HG03280 (cell line): ENCODE results near the gene CELSR1.

Experiments used
- ATAC-seq: cut with Tn5 transposase; IDR thresholded peaks from one replicate; pipeline ENCODE4 v1.9.1; 2021; ENCODE audit warnings: mild to moderate bottlenecking, moderate library complexity; ENCODE audit not compliant: unreplicated experiment

Gene CELSR1

DNA sequence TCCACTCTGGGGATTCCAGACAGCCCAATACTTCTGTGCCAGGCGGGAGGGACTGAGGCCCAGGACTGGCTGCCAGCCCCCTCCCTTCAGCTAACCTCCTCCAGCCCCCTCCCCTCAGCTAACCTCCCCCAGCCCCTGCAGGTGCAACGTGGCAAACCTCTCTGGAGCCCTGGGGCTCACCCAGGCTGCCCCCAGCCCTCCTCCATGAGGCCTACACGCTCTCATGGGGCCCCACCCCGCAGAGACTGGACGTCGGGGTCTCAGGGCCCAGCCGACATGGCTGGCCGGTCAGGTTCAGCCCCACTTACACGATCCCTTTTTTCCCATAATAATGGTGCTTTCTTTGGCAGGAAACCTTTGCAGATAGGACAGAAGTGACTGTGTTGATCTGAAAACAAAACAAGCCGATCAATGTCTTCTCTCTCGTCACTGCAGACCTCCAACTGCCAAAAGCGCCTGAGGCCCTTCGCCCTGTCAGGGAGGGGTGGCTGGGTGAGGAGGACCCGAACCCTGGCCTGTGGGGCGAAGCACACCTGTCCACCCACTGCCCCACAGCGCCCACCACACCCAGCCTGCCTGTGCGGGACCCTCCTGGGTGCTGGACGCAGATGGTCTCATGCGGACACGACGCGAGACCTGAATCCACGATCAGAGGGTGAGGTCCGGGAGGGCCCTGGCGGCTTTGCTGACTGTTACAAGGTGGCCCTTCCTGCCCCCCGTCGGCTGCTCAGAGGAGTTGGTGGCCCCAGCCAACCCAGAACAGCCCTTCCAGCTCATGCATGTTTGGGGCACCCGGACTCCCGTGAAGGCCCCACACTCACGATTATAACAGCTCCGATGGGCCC, 168.3 kb downstream of the CELSR1 start:
- ATAC-seq: no peak

DNA sequence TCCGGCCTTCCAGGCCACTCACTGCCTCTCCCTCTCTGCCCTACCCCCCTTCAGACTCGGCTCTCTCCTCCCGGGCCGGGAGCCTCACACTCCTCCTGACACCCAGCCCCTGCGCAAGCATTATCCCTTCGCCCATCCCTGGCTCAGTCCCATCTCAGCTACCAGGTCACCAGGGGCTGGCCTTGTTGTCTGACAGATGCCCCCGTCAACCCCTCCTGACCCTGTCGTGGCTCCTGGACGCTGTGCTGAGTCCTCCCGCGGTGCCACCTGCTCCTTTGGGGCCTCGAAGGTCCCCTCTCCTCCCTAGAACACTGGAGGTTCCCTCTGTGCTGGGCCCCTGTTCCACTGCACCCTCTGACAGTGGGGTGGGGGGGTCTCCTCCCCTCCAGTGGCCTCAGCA, 169.0 kb downstream of the CELSR1 start:
- ATAC-seq: no peak

DNA sequence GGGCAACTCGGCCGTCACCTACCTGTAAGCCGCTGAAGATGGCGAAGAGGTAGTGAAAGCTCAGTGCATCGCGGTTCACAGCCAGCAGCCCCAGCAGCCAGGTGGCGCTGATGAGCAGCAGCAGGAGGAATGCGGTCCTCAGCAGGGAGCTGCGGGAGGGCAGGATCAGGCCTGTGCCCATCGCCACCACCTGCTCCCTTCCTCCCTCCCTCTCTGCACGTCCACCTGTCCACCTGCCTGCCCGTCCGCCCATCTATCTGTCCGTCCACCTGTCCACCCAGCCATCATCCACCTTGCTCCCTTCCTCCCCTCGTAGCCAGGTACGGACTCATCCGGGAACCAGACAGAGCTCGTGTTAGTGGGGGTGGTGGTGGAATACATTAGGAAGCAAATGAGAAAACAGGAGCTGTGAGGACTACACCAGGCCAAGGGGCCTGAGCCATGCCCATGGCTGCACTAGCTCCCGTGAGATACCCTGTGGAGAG, 169.7 kb downstream of the CELSR1 start:
- no peak for ATAC-seq

DNA sequence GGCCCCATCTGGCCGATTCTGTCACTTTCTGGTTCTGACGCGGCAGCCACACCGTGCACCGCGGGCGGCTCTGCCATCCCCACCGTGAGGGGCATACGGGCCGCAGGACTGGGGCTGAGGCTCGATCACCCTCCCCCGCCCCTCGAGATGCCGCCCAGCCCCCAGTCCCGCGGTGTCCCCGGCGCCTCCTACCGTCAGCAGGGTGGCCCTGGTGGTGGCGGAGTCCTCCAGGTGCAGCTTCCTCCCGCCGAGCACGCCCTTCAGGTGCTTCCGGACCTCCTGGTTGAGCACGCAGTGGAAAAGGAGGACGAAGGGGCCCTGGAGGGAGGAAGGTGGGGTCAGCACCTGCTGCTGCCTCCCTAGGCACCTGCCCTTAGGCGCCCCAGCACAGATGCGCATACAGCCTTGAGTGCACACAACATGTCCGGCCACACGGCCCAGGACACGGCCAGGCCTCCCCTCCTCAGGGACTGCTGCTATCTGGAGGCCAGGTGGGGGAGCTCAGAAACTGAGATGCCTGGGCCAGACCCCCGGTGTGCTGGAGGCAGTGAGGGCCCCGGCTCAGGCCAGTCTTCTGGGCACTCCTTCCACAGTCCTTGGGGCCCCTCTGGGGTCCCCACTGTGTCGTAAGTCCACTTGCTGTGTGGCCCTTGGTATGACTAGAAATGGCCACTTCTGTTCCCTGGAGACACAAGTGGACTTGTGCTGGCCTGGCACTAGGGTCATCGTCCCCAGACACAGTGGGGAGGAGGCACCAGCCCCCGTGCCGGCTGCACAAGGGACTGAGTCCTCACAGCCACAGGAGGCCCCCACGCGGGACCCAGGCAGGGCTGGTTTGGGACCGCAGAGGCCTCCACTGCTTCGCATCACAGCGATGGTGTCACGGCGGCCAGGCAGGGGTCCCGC, 170.4 kb downstream of the CELSR1 start:
- ATAC-seq: no peak

DNA sequence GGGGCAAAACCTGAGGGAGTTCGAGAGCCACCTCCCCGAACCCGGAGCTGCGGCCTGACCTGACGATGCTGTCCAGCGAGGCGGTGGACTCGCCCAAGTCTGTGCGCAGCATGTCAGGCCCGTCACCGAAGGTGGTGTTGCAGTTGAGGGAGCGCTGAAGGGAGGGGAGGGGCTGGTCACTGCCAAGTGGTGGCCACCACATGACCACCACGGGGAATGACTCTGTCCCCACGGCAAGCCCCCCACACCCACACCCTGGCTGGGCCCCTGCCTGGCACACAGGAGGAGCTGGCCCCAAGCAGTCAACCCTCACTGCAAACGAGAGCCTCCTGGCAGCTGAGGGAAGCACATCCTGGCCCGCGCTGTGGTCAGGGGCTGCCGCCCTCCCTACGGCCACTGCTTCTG, 171.1 kb downstream of the CELSR1 start:
- no peak for ATAC-seq

DNA sequence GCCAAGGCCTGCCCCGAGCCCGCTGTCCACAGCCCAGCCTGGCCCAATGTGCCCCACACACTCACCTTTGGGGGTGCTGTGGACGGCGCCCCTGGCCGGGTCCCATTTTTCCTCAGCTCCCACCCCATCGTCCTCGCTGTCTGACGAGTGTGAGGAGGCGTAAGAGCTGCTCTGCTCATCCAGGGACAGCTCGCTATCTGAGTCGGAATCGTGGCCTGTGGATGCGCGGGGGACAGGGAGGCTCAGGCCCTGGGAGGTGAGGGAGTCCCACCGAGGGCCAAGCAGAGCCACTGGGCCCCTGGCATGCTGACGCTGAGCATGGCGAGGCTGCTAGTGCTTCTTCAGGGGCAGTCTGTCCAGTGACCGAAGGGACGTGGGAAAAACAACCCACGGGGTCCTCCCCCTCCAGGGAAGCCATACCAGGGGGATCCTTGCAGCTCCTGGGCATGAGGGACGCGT, 172.2 kb downstream of the CELSR1 start:
- ATAC-seq: no peak

DNA sequence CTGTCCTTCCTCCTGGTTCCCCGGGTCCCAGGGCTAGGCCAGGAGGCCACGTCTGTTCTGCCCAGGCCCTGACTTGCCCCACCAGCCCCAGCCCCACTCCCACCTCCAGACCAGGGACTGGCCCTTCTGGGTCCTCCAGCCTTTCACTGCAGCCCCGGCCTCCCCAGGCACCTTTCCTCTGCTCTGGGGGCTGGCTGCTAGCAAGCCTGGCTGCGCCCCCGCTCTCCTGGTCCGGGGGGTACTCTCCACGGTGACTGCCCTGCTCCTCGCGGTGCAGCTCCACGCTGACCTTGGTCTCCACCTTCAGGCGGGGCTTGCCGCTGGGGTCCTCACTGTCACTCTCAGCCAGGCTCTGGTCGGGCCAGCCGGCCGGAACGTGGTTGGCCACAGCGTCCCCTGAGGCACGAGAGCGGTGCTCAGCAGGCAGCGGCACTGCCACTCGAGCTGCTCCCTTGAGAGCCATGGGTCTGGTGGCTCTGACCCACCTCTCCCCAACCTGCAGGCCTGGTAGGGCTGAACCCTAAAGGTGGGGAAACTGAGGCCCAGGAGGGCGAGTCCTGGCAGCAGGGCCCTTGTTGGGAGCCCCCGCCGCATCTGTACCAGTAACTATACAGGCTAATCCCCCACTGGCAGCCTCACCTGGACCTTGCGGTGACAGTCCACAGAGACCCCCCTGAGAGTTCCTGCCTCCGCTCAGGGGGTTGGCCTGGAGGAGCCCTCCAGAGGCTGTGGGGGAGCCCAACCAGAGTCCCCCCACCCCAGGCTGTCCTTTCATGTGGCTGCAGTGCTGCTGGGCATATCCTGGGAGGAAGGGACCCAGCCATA, 172.9 kb downstream of the CELSR1 start:
- no peak for ATAC-seq

DNA sequence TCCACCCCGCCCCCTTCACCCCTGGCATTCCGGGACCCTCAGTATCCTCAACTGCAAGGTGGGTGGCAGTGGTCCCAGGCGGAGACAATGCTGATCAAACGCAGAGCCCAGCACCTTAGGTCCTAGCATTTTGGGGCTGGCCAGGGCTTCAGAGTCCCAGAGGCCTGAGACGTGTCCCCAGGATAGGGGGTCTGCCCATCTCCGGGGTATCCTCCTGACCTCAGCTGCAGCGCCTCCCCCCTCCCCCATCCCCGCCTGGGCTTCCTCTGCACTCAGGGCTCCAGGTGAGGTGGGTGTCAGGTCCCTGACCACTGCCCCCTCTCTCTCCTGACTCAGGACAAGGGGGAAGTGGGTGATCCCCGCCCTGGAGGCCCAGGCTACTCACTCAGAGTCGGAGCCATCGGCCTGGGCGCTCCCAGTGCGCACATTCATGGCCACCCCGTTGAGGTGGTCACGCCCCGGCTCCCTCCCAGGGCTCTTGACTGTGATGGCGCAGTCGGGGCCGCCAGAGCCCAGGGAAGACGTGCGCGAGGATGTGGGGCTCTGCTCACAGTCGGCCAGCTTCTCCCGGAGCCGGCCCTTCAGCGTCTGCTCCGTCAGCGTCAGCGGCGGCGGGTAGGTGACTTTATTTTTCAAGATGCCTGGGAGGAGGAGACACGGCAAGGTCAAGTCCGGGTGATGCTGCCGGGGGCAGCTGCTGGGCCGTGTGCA, 173.7 kb downstream of the CELSR1 start:
- no peak for ATAC-seq

DNA sequence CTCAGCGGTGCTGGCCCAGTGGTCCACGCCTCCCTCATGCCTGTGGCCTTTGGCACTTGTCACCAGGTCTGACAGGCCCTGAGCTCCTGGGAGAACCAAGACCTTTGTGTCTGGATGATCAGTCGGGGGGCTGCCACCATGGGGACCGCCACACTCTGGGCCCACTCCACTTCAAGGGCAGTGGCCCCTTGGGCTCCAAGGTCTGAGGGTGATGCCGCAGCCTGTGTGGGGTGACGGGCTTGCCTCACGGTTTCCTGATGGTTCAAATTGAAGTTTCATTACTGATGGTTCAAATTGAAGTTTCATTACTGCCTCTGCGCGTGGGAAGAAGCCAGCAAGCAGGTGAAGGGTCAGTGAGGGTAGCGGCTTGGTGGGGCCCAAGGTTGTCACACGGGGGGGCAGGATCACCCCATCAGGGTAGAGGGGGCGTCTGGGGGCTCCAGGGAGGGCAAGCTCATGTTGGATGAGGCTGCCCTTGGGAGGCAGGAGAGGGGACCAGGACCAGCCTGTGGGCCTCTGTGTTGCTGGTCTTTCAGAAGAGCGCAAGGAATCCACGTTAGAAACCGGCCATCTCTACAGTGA, 174.4 kb downstream of the CELSR1 start:
- no peak for ATAC-seq

DNA sequence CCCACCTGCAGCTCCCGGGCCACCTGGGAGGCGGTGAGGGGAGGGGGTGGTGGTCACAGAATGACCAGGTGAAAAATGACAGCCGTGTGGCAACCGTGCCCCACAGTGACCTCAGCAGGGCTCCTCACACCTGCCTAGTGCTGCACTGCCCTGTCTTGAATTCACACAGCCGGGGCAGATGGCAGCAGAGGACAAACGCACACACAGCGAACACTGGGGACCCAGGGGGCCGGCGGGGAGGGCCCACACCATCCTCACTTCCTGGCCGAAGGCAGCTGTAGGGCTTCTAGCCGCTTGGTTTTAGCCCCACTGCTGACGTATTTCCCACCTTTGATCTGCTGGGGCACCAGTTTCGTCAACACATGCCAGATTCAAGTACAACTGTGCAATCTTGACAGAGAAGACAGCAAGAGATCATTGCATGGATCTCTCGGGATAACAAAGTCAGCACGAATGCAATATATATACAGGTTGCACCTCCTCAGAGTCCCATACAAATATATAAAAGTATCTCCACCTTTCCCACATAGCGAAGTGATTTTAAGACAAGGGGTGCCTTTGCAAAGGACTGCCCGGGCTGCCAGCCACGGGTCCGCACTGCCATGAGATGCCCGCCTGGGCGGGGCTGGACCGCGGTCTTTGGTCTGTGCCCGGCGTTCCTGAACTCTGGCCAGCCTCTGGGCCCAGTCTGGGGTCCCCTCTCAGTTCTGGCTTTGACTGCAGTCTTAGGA, 175.1 kb downstream of the CELSR1 start:
- ATAC-seq: no peak

DNA sequence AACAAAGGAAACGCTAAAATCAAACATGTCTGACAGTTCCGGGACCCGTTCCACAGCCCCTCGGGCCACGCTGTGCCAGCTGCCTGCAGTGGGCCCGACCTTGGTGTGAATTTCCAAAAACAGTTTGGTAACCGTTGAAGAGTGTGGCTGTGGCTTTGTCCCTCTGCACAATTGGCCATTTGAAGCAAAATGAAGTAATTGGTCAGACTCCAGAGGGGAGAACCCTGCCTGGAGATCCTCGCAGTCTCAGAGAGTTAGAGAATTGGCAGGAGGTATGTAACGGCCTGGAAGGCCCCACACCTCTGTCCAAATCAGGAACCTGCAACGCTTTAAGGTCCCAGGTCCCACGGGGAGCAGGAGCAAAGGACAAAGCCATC, 175.6 kb downstream of the CELSR1 start:
- ATAC-seq: no peak

DNA sequence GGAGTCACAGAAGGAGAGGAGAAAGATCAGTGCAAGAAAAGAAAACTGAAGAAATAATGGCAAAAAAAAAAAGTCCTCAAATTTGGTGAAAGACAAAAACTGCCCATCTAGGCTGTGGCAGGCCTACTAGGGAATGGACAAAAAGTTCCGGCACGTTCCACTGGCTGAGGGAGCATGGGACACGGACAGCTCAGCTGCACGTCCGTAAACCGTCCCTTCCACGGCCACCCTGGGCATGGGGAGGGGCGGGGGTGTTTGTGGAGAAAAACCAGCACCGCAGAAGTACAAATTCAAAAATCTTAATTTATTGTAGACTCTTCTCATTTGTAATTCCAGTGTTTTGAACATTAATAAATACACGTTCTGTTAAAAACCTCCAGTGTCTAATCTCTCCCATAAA, 176.5 kb downstream of the CELSR1 start:
- no peak for ATAC-seq

DNA sequence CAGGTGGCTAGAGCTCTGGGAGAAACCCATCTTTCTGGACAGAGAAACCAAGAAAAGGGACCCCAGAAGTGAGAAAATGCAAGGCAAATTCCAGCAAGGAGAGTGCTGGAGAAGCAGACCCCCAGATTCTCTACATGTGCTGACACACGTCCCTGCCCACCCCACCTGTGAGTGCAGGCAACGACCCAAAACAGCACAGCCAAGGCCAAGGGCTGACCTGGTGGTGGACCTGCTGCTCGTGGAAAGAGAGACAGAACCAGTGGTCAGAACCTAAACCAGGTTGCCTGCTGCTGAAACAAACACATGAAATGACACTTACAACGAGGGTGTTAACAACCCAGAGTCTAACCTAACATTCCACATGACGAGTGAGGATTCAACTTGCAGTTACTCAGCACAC, 177.3 kb downstream of the CELSR1 start:
- ATAC-seq: no peak

DNA sequence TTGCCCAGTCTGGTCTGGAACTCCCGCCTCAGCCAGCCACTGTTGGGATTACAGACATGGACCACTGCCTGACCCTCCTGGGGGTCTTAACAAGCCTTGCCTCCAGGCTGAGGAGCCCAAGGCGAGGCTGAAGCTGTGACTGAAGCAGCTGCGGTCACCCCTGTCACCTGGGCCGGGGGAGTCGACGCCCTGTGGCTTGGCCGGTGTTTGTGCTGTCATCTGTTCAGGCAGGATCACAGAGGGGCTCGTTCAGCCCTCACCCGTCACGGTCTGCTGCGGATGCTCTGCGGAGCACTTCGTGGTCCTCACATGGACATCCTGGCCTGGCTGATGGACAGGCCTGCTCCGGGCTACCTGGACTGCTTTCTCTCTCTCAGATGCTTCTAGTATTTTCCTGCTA, 178.1 kb downstream of the CELSR1 start:
- no peak for ATAC-seq

DNA sequence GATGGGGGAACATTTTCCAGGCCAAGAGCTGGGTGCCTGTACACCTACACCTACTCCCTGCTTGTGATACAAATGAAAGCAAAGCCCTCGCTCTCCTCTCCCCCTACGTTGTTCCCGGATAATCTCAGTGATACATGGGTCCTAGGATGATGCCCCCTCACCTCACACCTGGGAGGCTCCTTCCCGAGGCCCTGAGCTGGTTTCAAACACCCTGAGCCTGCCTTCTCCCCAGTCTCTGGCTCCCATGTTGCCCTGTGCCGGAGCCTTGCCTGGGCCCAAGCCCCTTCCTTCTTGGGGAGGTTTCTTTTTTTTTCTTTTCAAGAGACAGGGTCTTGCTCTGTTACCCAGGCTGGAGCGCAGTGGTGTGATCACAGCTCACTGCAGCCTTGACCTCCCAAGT, 178.7 kb downstream of the CELSR1 start:
- no peak for ATAC-seq

DNA sequence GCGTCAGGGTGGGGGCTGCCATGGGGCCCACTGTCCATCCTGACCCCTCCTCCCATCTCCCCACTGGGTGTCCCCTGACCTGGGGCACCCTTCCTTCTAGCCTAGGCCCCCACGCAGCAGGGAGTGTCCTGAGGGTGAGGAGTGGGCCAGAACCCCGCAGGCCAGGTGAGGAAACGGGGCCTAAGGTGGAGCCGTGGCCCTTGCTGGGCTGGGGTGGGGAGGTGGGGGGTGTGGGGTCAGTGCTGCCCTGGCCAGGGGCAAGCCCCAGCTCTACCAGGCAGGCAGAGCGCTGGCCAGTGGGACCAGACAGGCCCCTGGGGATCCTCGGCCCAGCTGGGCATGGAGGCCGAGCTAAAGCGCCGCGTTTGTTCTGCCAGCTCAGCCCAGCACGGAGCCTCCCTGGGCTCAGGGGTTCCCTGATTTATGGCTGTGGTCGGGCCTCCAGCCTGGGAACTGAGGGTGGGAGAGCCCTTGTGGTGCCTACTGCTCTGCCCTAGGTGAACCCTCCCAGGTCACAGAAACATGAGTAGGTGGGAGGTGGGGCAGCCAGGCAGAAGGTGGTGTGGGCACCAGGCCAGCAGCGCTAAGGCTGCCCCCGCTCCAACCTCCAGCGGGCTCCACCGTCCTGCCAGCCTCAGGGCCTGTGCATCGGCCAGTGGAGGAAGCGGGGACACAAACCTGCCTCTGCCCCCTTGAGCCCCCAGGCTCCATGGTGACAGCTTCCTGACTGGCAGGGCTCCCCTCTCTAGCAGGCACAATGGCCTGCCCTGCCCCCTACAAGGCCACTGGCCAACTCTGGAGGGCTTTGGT, 179.5 kb downstream of the CELSR1 start:
- no peak for ATAC-seq

DNA sequence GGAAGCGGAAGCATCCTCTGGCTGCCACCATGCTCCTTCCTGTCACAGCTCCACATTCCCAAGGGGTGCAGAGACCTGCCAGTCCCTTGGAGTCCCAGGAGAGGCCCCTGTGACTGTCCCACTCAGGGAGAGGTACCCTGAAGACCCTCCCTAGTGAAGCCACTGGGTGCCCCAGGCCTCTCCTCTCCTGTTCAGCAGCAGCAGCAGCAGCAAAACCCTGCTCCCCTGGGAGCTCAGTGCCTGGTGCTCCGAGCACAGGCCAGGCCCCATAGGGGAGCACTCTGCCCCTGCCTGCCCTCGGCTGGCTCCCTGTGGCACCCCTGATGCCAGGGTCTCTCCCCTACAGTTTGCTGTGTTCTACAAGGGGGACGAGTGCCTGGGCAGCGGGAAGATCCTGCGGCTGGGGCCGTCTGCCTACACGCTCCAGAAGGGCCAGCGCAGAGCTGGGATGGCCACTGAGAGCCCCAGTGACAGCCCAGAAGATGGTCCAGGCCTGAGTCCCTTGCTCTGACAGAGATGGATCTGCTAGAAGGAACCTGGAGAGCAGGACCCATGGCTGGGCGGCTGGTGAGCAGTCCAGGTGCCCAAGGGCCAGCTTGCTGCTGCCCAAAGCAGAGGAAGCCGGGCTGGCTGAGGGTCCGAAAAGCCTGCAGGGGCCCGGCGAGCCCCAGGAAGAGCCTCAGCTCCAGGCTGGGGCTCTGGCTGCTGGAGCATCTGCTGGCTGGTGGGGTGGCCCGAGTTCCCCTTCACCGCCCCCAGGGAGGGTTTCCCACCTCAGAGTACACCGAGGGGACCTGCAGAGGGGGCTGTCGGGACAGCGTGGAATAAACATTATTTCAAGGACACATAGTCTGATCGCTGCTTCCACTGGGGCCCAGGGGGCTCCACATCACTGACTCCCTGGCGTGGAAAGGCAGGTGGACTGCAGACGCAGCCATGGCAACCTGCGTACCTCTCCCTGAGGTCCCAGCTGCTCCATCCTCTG, 180.6 kb downstream of the CELSR1 start:
- ATAC-seq: no peak
